ENCODE results near the gene KAT7. TPM values are rescaled to one million over a fixed set of nuclear protein-coding genes. Genes with fewer than 3 reads are reported as not detected.
A peak's percentile ranks its signal among the peaks of the same experiment; 100 is the strongest.

KAT7 gene
- polyA plus RNA-seq, 3 donors = 17.5 to 28.1 (median 18.1) TPM

GRCh38 chr17:49819651-49820050, 31.2 kb downstream of the KAT7 start:
- no peak overlapping the region for H3K9ac ChIP-seq (ENCODE audit: insufficient read depth, low read length, poor library complexity, severe bottlenecking)
- H3K4me2 ChIP-seq (replicated peaks; ENCODE audit: extremely low read depth, low read length, poor library complexity, severe bottlenecking) = no peak overlapping the region
- Mint-ChIP-seq H3K4me1 (peaks cover 7% of the 10 kb centered on the region), H3K4me3 (no peak overlapping the region), H3K36me3 (peaks cover 72 to 94% of the 10 kb centered on the region in 2 donors), H3K27ac (no peak overlapping the region), H3K9me3 (no peaks in the 10 kb centered on the region), H3K27me3 (ENCODE audit: low read depth in 3 of 3) (no peaks in the 10 kb centered on the region)
- 88% methylated on average over 1 of the region's 2 CpGs for WGBS (ENCODE audit: insufficient coverage)
- TF ChIP-seq CTCF (IDR thresholded peaks at IDR 0.05) = no peak
- no peak overlapping the region for H2AFZ ChIP-seq (ENCODE audit: insufficient read depth, low read depth, low read length, poor library complexity, severe bottlenecking)
- no peaks in the 10 kb centered on the region for H3K27me3 ChIP-seq (ENCODE audit: control insufficient read depth in 2 of 2, insufficient read depth in 2 of 2, low read length in 2 of 2)
- peaks cover 21% of the 10 kb centered on the region for H3K79me2 ChIP-seq (ENCODE audit: insufficient read depth, low read length)
- intact Hi-C loops (cut with micrococcal nuclease) = no loop called here
- peaks cover 20% of the 10 kb centered on the region for H4K20me1 ChIP-seq (ENCODE audit: insufficient read depth, low read length)
- no peak overlapping the region for H3K27ac ChIP-seq (ENCODE audit: low read depth in 1 of 2, low read length in 2 of 2)
- no peaks in the 10 kb centered on the region for H3K9me3 ChIP-seq (replicated peaks in 1 of 2; ENCODE audit: control insufficient read depth in 1 of 2, insufficient read depth in 1 of 2, low read length in 2 of 2)
- no peak overlapping the region for H3K4me3 ChIP-seq (replicated peaks in 1 of 3; ENCODE audit: low read depth in 2 of 3, low read length in 3 of 3)
- peaks cover 91 to 99% of the 10 kb centered on the region in 2 donors for H3K36me3 ChIP-seq (replicated peaks in 1 of 2; ENCODE audit: control insufficient read depth in 1 of 2, insufficient read depth in 2 of 2, low read length in 2 of 2)
- peaks cover 5 to 6% of the 10 kb centered on the region in 2 donors for H3K4me1 ChIP-seq (ENCODE audit: control insufficient read depth in 1 of 2, insufficient read depth in 2 of 2, low read length in 2 of 2)
- DNase-seq = no peak

GRCh38 chr17:49820773-49821172, 32.3 kb downstream of the KAT7 start:
- H3K36me3 Mint-ChIP-seq = peaks cover 76 to 96% of the 10 kb centered on the region in 2 donors
- no peak for DNase-seq
- Histone ChIP-seq H3K27ac (ENCODE audit: low read depth in 1 of 2, low read length in 2 of 2) (peak overlapping the region in 1 of 2 donors; percentile 17), H3K4me1 (ENCODE audit: control insufficient read depth in 1 of 2, insufficient read depth in 2 of 2, low read length in 2 of 2) (peaks cover 5 to 6% of the 10 kb centered on the region in 2 donors), H3K4me2 (replicated peaks; ENCODE audit: extremely low read depth, low read length, poor library complexity, severe bottlenecking) (no peak overlapping the region), H3K36me3 (replicated peaks in 1 of 2; ENCODE audit: control insufficient read depth in 1 of 2, insufficient read depth in 2 of 2, low read length in 2 of 2) (peaks cover 90 to 99% of the 10 kb centered on the region in 2 donors), H3K79me2 (ENCODE audit: insufficient read depth, low read length) (peaks cover 13% of the 10 kb centered on the region), H2AFZ (ENCODE audit: insufficient read depth, low read depth, low read length, poor library complexity, severe bottlenecking) (no peak overlapping the region), H3K27me3 (ENCODE audit: control insufficient read depth in 2 of 2, insufficient read depth in 2 of 2, low read length in 2 of 2) (no peaks in the 10 kb centered on the region), H3K9me3 (replicated peaks in 1 of 2; ENCODE audit: control insufficient read depth in 1 of 2, insufficient read depth in 1 of 2, low read length in 2 of 2) (no peaks in the 10 kb centered on the region), H3K9ac (ENCODE audit: insufficient read depth, low read length, poor library complexity, severe bottlenecking) (no peak overlapping the region), H4K20me1 (ENCODE audit: insufficient read depth, low read length) (peaks cover 10% of the 10 kb centered on the region), H3K4me3 (replicated peaks in 1 of 3; ENCODE audit: low read depth in 2 of 3, low read length in 3 of 3) (no peak overlapping the region)
- intact Hi-C loops (cut with micrococcal nuclease) = no loop called here
- no peak overlapping the region for H3K4me3 Mint-ChIP-seq
- H3K27me3 Mint-ChIP-seq (ENCODE audit: low read depth in 3 of 3) = no peaks in the 10 kb centered on the region
- peak overlapping the region in 1 of 7 donors; percentile 60 for H3K27ac Mint-ChIP-seq
- TF ChIP-seq CTCF (IDR thresholded peaks at IDR 0.05) = no peak
- peaks cover 7% of the 10 kb centered on the region for H3K4me1 Mint-ChIP-seq
- WGBS (ENCODE audit: insufficient coverage) = no CpG with 5 or more reads among the region's 1 CpG
- no peaks in the 10 kb centered on the region for H3K9me3 Mint-ChIP-seq

Measured in CD14-positive monocyte (primary cell).